ENCODE measurements around the gene SV2A.

GRCh38 chr1:149963358-149963757 is 45.7 kb upstream of the SV2A start:
- TF ChIP-seq RXRA (IDR thresholded peaks at IDR 0.05) (peak in 1 of 2 donors; percentile 33), CTCF (IDR thresholded peaks at IDR 0.05; ENCODE audit: low read depth, low read length, missing input control) (no peak), TAF1 (conservative IDR thresholded peaks at IDR 0.05) (no peak), MAX (IDR thresholded peaks at IDR 0.05) (no peak), GABPA (IDR thresholded peaks at IDR 0.05 in 1 of 2, conservative IDR thresholded peaks at IDR 0.05 in 1 of 2) (no peak), ATF3 (IDR thresholded peaks at IDR 0.05) (no peak), YY1 (IDR thresholded peaks at IDR 0.05) (no peak), REST (IDR thresholded peaks at IDR 0.05) (no peak), HNF4G (IDR thresholded peaks at IDR 0.05) (no peak), RAD21 (IDR thresholded peaks at IDR 0.05) (no peak), EGR1 (IDR thresholded peaks at IDR 0.05; ENCODE audit: low read depth in 2 of 2) (no peak)

Data from liver (tissue), 3 donors.